Gastrocnemius medialis (tissue), 4 donors: ENCODE results near the gene PALM3. TPM values are rescaled to one million over a fixed set of nuclear protein-coding genes. Genes with fewer than 3 reads are reported as not detected.

Experiments used
- ATAC-seq, 2 donors: fragments of 150-250 bp; one replicate each; pipeline ENCODE4 v1.9.1; 2016
- DNase-seq, 2 donors: peaks; one replicate each; pipeline ENCODE4 v3.0.0-alpha.2; 2019
- H3K27ac ChIP-seq, 4 donors: fragments of 200-600 bp; sonication (generic); 1 replicate in 1 of 4; 2 replicates in 3 of 4; pipeline ENCODE4 v1.5.1; 2016 to 2018; ENCODE audit warnings: mild to moderate bottlenecking in 2 of 4, moderate library complexity in 1 of 4
- H3K27me3 ChIP-seq, 3 donors: fragments of 200-600 bp; sonication (generic) in 2 of 3; 1 replicate in 1 of 3; 2 replicates in 2 of 3; pipeline versions ENCODE4 v1.5.1 to v1.6.0; 2016 to 2019; ENCODE audit warnings: mild to moderate bottlenecking in 1 of 3, moderate library complexity in 1 of 3
- H3K36me3 ChIP-seq, 2 donors: fragments of 200-600 bp; sonication (generic) in 1 of 2; one replicate each; pipeline ENCODE4 v1.5.1; 2017 to 2018
- H3K4me1 ChIP-seq, 2 donors: fragments of 200-600 bp; sonication (generic) in 1 of 2; one replicate each; pipeline ENCODE4 v1.5.1; 2016 to 2017; ENCODE audit warnings: mild to moderate bottlenecking in 2 of 2
- H3K4me3 ChIP-seq, 4 donors: fragments of 200-600 bp; sonication (generic) in 3 of 4; 1 replicate in 1 of 4; 2 replicates in 3 of 4; pipeline ENCODE4 v1.5.1; 2016 to 2019; ENCODE audit warnings: mild to moderate bottlenecking in 2 of 4
- H3K9me3 ChIP-seq, 3 donors: fragments of 200-600 bp; sonication (generic) in 2 of 3; 1 replicate in 1 of 3; 2 replicates in 2 of 3; pipeline ENCODE4 v1.5.1; 2016 to 2019
- POLR2A ChIP-seq, 2 donors: fragments of 450-650 bp; IDR thresholded peaks; one replicate each; pipeline ENCODE4 v1.6.1; 2017; ENCODE audit warnings: antibody characterized with exemption in 2 of 2, mild to moderate bottlenecking in 2 of 2, moderate library complexity in 2 of 2
- in situ Hi-C, 4 donors: fragments of 200-750 bp; cut with MboI; loops; one replicate each; pipeline versions ENCODE4 v1.15.0 to v1.8.0; 2017; ENCODE audit warnings: low sequenced_read_pairs in 4 of 4
- intact Hi-C: fragments of 100-400 bp; cut with DNase I; formaldehyde crosslinking; loops from one replicate; pipeline ENCODE4 v1.15.1; 2023; ENCODE audit warnings: low total_unique reads
- total RNA-seq, 4 donors: library from RNA; depleted of rRNA; stranded (reverse); fragments of >200 nt; gene quantifications; one replicate each; pipeline versions ENCODE4 v1.1.0 to v1.2.3, GENCODE V29; 2016
- TF ChIP-seq, protein P1 (sequence below), 5 experiments: fragments of 450-650 bp in 3 of 5; fragments of 200-600 bp in 2 of 5; sonication (generic) in 2 of 5; IDR thresholded peaks in 4 of 5; conservative IDR thresholded peaks in 1 of 5; 1 replicate in 4 of 5; 2 replicates in 1 of 5; pipeline ENCODE4 v1.5.1; 2016 to 2019; ENCODE audit warnings: antibody characterized with exemption in 5 of 5, mild to moderate bottlenecking in 3 of 5, moderate library complexity in 3 of 5

The PALM3 gene
- total RNA-seq, 4 donors from 2014 or later = not detected

DNA sequence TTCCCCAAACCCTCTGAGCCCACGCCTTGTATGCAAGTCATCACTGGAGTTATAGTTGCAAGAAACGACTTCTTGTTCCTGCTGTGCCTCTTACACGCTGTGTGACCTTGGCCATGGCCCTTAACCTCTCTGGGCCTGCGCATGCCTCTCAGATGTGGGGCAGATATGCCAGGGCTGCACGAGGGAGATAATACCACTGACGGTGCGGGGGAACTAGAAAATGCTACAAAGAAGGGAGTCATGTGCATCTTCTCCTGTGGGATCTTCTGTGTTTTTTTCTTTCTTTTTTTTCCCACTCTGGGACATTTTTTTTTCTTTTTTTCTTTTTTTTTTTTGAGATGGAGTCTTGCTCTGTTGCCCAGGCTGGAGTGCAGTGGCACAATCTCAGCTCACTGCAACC, 33.0 kb upstream of the PALM3 start:
- Histone ChIP-seq H3K9me3 (peaks cover 0 to 9% (median 7%) of the 10 kb centered on the region in 3 donors), H3K27ac (no peak overlapping the region), H3K4me3 (no peak overlapping the region), H3K4me1 (no peaks in the 10 kb centered on the region), H3K27me3 (no peaks in the 10 kb centered on the region), H3K36me3 (peaks cover 0 to 35% of the 10 kb centered on the region in 2 donors)
- no peak for TF ChIP-seq POLR2A (IDR thresholded peaks at IDR 0.05)
- TF ChIP-seq, protein P1, sequence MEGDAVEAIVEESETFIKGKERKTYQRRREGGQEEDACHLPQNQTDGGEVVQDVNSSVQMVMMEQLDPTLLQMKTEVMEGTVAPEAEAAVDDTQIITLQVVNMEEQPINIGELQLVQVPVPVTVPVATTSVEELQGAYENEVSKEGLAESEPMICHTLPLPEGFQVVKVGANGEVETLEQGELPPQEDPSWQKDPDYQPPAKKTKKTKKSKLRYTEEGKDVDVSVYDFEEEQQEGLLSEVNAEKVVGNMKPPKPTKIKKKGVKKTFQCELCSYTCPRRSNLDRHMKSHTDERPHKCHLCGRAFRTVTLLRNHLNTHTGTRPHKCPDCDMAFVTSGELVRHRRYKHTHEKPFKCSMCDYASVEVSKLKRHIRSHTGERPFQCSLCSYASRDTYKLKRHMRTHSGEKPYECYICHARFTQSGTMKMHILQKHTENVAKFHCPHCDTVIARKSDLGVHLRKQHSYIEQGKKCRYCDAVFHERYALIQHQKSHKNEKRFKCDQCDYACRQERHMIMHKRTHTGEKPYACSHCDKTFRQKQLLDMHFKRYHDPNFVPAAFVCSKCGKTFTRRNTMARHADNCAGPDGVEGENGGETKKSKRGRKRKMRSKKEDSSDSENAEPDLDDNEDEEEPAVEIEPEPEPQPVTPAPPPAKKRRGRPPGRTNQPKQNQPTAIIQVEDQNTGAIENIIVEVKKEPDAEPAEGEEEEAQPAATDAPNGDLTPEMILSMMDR (IDR thresholded peaks at IDR 0.05 in 4 of 5, conservative IDR thresholded peaks at IDR 0.05 in 1 of 5) = no peak
- DNase-seq (no peak), ATAC-seq (no peak)
- in situ Hi-C loops = no loop called here
- intact Hi-C loops = no loop called here

DNA sequence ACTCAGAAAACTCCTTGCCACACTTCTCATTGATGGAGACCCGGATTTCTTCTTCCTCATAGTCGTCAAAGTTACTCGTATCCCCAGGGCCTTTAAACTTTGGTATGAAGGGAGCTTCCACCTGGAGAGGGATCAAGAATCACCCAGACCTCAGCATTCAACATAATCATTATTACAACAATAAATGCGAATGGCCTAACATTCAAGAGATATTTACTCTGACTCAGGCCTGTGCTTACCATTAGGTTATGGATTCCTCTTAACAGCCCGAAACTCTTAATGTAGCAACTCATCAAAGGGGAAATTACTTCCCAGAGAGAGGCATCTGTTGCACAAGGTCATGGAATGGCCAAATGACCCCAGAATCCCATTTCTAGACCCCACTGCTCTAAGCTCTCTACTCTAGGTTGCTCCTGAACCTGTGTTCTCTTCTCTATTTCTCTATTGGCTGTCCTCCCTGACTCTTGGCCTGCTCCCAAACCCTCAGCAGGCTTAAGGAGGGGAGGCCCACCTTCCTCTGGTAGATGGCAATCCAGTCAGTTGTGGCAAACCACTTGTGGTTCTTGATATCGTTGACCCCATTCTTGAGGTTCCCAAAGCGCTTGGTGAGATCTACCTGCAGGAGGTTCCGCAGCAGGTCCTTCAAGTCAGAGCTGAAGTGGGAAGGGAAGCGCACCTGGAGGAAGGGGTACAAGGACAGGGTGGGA, 31.4 kb upstream of the PALM3 start:
- in situ Hi-C loops = no loop called here
- H3K27me3 ChIP-seq = no peaks in the 10 kb centered on the region
- H3K27ac ChIP-seq = peak overlapping the region in 1 of 4 donors; percentile 19
- no peak for DNase-seq
- TF ChIP-seq, protein P1 (IDR thresholded peaks at IDR 0.05 in 4 of 5, conservative IDR thresholded peaks at IDR 0.05 in 1 of 5) = no peak
- TF ChIP-seq POLR2A (IDR thresholded peaks at IDR 0.05) = no peak
- peaks cover 0 to 9% (median 7%) of the 10 kb centered on the region in 3 donors for H3K9me3 ChIP-seq
- no peak for ATAC-seq
- H3K4me3 ChIP-seq = no peak overlapping the region
- H3K36me3 ChIP-seq = peaks cover 0 to 26% of the 10 kb centered on the region in 2 donors
- intact Hi-C loops = no loop called here
- H3K4me1 ChIP-seq = peaks cover 0 to 5% of the 10 kb centered on the region in 2 donors

DNA sequence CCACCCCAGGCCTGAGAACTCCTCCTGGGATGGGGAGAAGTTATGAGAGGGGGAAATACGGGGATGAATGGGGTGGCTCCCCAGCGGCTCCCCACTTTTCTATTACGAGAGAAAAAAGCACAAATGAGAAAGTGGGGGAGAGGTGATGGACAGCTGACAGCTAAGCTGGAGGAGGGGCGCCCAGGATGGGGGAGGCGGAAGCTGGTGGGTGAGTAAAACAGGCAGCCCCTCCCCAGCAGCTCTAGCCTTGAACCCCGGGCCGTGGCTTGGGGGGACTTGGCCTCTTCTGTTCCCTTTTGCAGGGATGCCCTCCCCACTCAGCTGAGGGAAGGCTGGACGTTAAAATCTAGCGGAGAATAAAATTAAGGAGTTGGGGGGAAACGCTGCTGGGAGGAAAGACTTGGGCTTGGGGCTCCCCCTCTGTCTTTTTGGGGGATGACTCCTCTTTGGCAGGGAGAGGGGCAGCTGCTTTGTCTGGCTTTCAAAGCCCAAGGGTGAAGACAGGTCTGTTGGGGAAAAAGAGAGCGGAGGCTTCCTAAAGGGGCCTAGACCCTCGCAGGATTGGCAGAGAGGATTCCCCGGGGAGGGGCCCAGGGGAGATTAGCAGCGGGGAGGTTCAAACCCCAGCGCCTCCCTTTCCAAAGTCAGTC, 30.1 kb upstream of the PALM3 start:
- Histone ChIP-seq H3K27ac (peak overlapping the region; percentile 89 to 96 (median 92)), H3K36me3 (peaks cover 0 to 19% of the 10 kb centered on the region in 2 donors), H3K4me3 (peak overlapping the region; percentile 63 to 89 (median 74)), H3K27me3 (no peaks in the 10 kb centered on the region), H3K4me1 (peaks cover 0 to 5% of the 10 kb centered on the region in 2 donors), H3K9me3 (peaks cover 0 to 9% (median 7%) of the 10 kb centered on the region in 3 donors)
- in situ Hi-C loops (no loop called here), intact Hi-C loops (loop anchor here (2.0 kb wide), 2 partner anchors 15 to 23 kb away; no protein-coding TSS in a partner anchor)
- TF ChIP-seq POLR2A (IDR thresholded peaks at IDR 0.05) = no peak
- TF ChIP-seq, protein P1 (IDR thresholded peaks at IDR 0.05 in 4 of 5, conservative IDR thresholded peaks at IDR 0.05 in 1 of 5) = no peak
- ATAC-seq (no peak), DNase-seq (no peak)

DNA sequence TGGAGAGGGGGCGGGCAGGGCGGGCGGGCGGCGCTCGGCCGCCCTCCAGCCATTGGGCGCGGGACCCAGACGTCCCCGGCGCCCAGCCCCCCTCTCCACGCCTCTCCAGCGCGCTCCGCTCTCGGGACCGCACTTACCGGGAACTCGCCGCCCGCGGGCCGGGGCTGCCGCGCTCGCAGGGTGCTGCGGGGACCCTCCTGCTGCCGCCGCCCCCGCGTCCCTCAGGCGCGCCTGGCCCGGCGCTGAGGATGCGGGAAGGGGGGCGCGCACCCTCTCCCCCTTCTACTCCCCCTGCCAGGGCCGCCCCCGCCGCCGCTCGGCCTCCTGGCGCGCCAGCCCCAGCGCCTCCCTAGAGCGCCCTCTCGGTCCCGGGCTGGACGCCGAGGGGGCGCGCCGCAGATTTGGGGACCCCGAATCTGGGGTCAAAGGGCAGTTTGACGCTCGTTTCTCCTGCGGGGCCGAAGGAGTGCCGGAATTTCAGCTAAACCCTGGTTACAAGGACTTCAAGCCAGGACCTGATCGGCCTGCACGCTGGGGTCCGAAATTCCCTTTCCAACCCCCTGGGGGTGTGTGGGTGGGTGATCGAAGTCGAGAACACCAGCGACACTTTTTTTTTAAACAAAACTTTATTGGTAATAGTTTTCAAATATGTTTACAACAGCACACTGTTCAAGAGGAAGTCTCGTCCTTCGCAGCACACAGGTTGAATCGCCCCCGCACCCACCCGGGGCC, 29.4 kb upstream of the PALM3 start:
- ATAC-seq = peak; percentile 69 to 70
- intact Hi-C loops = loop anchor here (2.0 kb wide), 2 partner anchors 16 to 24 kb away; no protein-coding TSS in a partner anchor
- in situ Hi-C loops = no loop called here

More for the DNA sequence above, 29.4 kb upstream of the PALM3 start:
- peak in 1 of 2 donors; percentile 36 for DNase-seq
- H3K27ac ChIP-seq = peak overlapping the region; percentile 89 to 96 (median 92)
- TF ChIP-seq, protein P1 (IDR thresholded peaks at IDR 0.05 in 4 of 5, conservative IDR thresholded peaks at IDR 0.05 in 1 of 5) = peak in 3 of 5 experiments; percentile 22 to 36 (median 36)
- peak; percentile 90 to 94 for TF ChIP-seq POLR2A (IDR thresholded peaks at IDR 0.05)
- H3K27me3 ChIP-seq = no peaks in the 10 kb centered on the region
- peaks cover 0 to 13% of the 10 kb centered on the region in 2 donors for H3K36me3 ChIP-seq
- H3K4me3 ChIP-seq = peak overlapping the region; percentile 63 to 89 (median 74)
- H3K9me3 ChIP-seq = peaks cover 0 to 9% (median 7%) of the 10 kb centered on the region in 3 donors
- peaks cover 0 to 5% of the 10 kb centered on the region in 2 donors for H3K4me1 ChIP-seq
